GM21825 (cell line): ENCODE results near the gene SPINT1.
A peak's percentile ranks its signal among the peaks of the same experiment; 100 is the strongest.
"Not testable (repeated sequence)": the region's sequence is repeated elsewhere in the genome, so short reads cannot be mapped to it uniquely, and the experiment has no call there.

Experiments used
- ATAC-seq: cut with Tn5 transposase; IDR thresholded peaks from one replicate; pipeline ENCODE4 v1.9.1; 2021; ENCODE audit warnings: mild to moderate bottlenecking, moderate library complexity; ENCODE audit not compliant: unreplicated experiment

SPINT1 gene

DNA sequence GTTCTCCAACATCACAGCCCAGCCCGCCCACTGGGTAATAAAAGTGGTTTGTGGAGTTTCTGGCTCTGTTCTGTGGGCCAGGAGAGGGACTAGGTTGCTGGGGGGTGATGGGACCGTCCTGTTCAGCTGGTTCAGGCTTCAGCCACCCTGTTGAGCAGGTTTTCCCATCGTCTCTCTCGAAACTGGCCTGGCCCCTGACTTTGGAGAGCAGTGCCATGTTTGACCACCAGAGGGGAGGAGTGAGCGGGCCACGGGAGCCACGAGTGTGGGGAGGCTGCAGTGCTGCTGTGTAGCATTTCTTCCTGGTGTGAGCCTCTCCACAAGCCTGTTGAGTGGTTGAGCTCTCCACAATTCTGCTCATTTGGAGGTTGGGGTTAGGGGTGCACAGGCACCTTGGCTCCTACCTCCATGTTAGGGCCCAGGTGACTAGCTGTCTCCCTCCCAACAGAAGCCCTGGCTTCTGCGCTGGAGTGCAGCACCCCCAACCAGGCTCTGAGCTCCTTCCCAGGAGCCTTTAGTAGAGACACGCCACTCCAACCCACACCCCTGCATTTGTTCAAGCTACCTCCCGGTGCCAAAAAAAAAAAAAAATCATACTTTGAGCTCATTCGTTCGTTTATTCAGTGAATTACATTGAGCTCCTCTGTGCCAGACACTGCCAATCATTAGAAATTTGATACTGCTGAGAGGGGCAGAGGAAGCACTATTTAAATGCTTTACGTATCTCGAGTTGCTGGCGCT, 13.9 kb downstream of the SPINT1 start:
- ATAC-seq: peak; percentile 46

GRCh38 chr15:40858706-40859105, 14.9 kb downstream of the SPINT1 start:
- no peak for ATAC-seq

DNA sequence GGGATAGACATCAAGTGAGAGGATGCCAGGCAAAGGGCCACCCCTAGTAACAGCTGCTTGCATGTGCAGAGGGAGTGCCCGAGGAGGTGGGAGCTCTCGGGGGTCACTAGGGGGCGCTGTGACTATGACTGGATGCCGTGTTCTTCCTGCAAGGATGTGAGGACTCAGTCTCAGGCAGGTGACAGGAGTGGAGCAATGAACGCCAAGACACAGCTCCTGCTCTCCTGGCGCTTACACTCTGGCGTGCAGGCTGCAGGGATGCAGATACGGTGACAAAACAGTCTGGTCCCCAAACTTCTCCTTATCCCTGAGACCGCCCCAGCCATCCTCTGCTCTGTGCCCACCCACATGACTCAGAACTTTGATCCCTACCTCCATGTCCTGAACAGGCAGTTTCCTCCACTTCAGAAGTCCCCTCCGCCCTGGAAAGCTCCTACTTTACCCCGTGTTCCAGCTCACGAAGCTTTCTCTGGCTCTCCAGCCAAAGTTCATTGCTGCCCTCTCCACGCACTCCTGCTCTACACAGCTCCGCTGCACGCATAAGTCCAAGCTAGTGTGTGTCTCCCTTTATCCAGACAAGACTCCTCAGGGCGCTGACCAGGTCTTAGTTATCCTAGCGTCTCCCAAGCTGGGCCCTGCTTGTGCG, 15.5 kb downstream of the SPINT1 start:
- ATAC-seq: peak; percentile 57

DNA sequence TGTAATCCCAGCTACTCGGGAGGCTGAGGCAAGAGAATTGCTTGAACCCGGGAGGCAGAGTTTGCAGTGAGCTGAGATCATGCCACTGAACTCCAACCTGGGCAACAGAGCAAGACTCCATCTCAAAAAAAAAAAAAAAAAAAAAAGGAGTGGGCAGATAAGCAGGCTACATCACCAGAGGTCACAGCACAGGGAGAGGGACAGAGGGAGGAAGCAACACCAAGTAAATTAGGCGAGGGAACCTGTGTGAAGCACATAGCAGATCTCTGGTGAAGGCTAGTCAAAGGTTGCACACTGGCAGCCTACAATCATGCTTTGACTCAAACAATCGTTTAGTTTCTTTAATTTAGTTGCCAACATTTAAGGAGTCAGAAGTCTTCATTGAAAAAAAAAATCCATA, 17.3 kb downstream of the SPINT1 start:
- not testable (repeated sequence) for ATAC-seq

- no peak for ATAC-seq
These were observed 19.9 kb downstream of the SPINT1 start for GRCh38 chr15:40863660-40864270.

DNA sequence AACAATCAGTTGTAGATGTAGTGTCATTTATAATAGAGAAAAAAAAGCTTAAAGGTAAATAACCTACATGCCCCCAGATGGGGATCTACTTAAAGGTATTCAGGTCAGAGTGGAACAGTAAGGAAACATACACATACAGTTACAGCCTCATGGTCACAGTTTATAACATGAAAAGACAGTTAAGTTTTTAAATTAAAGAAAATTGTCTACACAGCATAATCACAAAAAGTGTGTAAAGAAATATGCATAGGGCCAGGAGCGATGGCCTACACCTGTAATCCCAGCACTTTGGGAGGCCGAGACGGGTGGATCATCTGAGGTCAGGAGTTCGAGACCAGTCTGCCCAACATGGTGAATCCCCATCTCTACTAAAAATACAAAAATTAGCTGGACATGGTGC, 23.4 kb downstream of the SPINT1 start:
- ATAC-seq: no peak

DNA sequence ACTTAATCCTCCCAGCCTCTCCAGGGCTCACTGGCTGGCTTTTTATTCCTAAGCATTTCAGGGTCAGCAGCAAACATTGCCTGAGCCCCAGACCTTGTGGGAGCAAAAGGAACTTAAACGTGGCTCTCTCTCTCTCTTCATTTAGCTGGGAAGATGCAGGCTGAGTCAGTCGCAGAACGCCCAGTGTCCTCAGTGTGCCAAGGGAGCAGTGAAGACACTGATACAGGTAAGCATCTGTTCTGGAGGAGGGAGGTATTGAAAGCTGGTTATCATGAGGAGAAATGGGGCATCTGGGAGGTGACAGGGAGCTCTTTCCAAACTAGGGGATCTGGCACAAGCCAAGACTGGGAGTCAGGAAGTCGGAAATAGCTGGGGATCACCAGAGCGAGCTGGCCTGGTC, 25.8 kb downstream of the SPINT1 start:
- no peak for ATAC-seq

DNA sequence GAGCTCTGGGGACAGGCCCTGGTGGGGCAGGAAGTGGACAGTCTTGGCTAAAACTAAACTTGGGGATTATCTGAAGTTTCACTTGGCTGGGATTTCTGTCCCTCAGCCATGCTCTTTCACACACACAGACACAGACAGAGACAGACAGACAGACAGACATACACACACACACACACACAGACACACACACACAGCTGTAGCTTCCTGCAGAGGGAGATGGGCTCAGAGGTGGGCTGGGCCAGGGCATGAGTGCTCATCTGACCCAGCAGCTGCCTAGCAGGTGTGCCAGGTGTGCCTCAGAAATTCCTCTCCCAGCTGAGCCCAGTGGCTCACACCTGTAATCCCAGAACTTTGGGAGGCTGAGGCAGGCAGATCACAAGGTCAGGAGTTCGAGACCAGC, 26.9 kb downstream of the SPINT1 start:
- ATAC-seq: no peak

DNA sequence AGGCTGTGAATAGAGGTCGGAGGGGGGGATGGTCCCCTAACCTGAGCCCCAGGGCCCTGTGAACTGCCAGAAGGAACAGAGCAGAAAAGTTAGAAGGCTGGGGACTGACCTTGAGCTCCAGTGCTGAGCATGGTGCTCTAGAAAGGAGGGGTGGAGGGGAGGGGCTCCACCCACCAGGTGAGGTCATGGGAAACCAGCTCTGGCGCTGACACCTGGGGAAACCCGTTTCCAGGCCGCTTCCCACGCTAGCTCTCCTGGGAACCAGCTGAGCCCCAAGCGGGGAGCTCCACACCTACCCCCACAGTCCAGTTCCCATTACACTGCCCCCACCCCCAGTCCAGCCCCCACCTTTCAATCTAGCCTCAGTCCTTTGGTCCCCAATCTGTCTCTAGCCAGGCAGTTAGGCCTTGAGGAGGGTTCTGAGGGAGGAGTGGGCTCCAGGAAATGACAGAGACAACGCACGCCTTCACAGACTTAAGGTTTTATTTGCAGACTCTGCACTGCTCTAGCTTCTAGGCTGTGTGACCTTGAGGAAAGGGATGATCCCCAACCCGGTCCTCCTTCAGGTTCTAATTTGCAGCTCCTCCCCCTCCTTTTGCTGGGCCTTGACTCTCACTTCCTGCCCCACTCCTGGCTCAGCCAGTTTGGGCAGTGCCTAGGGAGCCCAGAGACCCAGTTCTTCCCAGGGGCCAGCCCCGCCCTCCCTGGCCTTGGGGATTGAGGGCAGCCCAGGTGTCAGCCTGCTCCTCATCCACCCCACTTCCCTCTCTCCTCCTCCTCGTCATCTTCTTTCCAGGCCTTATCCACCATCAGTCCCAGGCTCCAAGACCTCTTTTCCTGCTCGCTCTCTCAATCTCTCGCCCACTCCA, 28.1 kb downstream of the SPINT1 start:
- ATAC-seq: no peak

DNA sequence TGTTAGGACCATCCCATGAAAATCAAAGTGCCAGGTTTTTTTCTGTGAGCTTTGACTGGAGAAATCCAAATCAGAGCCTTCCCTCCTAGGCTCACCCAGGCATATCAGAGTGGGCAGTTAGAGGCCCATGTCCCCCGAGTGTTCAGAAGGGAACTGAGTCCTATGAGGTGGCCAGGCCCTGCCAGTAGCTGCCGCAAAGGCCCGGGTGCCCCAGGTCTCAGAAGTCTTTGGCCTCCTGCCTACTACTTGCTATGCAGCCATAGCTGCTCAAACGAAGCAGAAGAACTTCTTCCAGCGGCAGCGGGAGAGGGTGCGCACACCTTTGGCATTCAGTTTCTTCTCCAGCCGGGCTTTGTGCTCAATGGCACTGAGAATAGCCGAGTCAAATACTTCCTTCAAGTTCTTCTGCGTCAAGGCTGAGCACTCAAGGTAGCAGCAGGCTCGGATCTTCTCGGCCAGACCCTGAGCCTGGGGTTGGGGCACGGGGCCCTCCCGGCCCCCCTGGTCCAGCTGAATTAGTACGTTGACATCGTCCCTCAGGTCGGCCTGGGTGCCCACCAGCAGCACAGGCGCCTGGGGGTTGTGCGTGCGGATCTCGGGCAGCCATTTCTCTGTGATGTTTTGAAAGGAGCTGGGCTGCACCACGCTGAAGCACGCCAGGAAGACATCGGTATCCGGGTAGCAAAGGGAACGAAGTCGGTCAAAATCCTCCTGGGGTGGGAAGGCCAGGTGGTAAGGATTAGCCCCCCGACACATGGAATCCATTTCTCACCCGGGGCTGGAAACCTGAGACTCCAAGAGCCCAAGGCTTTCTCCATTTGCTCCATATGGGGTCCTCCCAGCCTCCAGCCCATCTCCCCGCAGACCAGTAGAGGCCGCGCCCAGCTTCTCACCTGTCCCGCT, 29.2 kb downstream of the SPINT1 start:
- no peak for ATAC-seq

DNA sequence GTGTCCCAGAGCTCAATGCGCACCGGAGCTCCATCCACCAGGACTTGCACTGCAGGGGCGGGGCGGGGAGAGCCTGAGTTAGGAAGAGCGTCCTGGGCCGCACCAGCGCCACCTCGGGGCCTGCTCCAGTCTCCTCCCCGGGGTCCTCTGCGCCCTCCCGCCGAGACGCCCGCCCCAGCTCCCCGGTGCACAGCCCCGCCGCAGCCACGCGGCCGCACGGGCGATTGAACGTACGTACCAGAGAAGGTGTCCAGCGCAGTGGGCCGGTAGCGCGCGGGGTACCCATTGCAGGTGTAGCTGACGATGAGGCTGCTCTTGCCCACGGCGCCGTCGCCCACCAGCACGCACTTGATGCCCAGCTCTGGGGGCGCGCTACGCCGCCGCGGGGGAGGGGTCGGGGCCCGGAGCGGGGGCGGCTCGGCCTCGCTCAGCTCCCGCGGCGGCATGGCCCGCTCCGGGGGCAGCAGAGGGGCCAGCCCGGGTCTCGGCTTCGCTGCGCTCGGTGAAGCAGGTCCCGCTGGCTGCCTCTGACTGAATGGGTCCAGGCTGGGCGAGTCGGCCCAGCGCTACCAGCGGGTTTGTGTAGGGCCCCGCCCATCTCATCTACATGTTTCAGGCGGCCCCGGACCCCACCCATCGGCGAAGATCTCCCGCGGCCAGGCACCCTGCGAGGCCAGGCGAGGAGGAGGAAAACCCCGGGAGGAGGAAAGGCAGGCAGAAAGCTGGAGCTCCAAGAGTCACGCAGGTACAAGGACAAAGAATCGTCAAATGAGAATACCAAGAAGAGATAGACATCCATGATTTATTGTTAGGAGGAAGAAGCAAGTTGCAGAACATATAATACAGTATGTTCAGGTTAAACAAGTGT, 30.1 kb downstream of the SPINT1 start, which contains the start of gene RHOV:
Gene RHOV, minus strand, starts transcription at position 541 of the 868 bp plus-strand sequence. Its CDS starts 95 bp downstream, at position 446.
- no peak for ATAC-seq

GRCh38 chr15:40875991-40876730, 32.3 kb downstream of the SPINT1 start:
- ATAC-seq: no peak

GRCh38 chr15:40877694-40878093, 33.8 kb downstream of the SPINT1 start:
- no peak for ATAC-seq

GRCh38 chr15:40878785-40879184, 34.9 kb downstream of the SPINT1 start:
- ATAC-seq: peak; percentile 72

DNA sequence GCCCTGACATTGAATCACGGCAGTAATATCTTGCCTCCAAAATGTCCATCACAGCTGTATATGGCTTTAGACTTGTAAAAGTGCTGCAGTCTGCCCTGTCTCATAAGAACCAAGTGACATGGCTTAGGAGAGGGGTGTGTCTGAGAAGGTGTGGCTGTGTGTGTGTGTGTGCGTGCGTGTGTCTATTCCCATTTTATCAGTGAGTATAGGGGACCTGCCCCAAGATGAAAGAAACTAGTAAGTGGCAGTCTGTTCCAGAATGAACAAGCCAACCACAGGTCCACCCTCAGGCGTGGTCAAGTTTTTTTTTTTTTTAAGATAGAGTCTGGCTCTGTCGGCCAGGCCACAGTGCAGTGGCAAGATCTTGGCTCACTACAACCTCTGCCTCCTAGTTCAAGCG, 35.8 kb downstream of the SPINT1 start:
- no peak for ATAC-seq

- ATAC-seq: no peak
These were observed 37.5 kb downstream of the SPINT1 start for GRCh38 chr15:40881351-40881750.

DNA sequence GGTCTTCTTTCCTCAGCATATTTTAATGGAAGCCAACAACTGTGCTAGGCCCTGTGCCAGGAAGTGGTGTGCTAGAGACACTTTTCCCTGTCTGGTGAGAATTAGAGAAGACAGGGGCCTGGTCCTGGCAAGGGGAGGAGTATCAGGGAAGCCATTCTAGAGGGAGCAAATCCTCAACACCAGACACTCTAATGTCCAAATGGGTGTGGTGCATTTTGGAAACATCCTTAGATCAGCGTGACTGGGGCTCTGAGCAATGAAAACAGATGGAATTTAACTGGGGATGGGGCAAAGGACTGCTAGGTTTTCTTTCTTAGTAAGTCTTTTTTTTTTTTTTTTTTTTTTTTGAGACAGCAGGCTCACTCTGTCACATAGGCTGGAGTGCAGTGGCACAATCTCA, 42.7 kb downstream of the SPINT1 start:
- no peak for ATAC-seq

DNA sequence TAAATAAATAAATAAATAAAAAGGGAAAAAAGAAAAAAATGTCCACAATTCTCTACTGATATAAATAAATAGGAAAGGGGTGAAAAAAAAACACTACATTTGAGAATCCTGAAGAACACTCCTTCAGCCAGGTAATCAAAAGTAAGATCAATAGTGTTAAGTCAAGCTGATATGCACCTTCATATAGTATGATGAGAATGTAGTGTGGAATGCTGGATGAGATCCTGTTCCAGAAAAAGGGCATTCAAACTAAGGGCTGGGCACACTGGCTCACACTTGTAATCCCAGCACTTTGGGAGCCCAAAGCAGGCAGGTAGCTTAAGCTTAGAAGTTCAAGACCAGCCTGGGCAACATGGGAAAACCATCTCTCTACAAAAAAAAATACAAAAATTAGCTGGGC, 45.3 kb downstream of the SPINT1 start:
- ATAC-seq: no peak
